CD14-positive monocyte (primary cell): ENCODE measurements around the gene CTCFL. TPM values are rescaled to one million over a fixed set of nuclear protein-coding genes. Genes with fewer than 3 reads are reported as not detected.

Experiments
- DNase-seq, 3 donors: peaks; one replicate each; pipeline ENCODE4 v3.0.0-alpha.2; 2011 to 2022
- H2AFZ ChIP-seq: 2 replicates; pipeline ENCODE4 v1.6.0; 2012; ENCODE audit warnings: mild to moderate bottlenecking, low read depth, low read length, inconsistent platforms; ENCODE audit not compliant: insufficient read depth, poor library complexity, severe bottlenecking
- H3K27ac ChIP-seq, 2 donors: 1 replicate in 1 of 2; 2 replicates in 1 of 2; pipeline ENCODE4 v1.5.1; 2012 to 2013; ENCODE audit warnings: low read length in 2 of 2, control low read depth in 1 of 2, inconsistent platforms in 1 of 2, low read depth in 1 of 2, mild to moderate bottlenecking in 1 of 2
- H3K27me3 ChIP-seq, 2 donors: one replicate each; pipeline versions ENCODE4 v1.6.0 to v1.6.1; 2011 to 2013; ENCODE audit warnings: low read length in 2 of 2; ENCODE audit not compliant: control insufficient read depth in 2 of 2, insufficient read depth in 2 of 2
- H3K36me3 ChIP-seq, 2 donors: replicated peaks in 1 of 2; 1 replicate in 1 of 2; 2 replicates in 1 of 2; pipeline versions ENCODE4 v1.5.1 to v1.6.1; 2012 to 2013; ENCODE audit warnings: low read length in 2 of 2, control low read depth in 1 of 2, inconsistent platforms in 1 of 2, mild to moderate bottlenecking in 1 of 2; ENCODE audit not compliant: insufficient read depth in 2 of 2, control insufficient read depth in 1 of 2
- H3K4me1 ChIP-seq, 2 donors: 1 replicate in 1 of 2; 2 replicates in 1 of 2; pipeline versions ENCODE4 v1.5.1 to v1.6.1; 2012 to 2013; ENCODE audit warnings: low read length in 2 of 2, control low read depth in 1 of 2, inconsistent platforms in 1 of 2, mild to moderate bottlenecking in 1 of 2, moderate library complexity in 1 of 2; ENCODE audit not compliant: insufficient read depth in 2 of 2, control insufficient read depth in 1 of 2
- H3K4me2 ChIP-seq: replicated peaks from 2 replicates; pipeline ENCODE3; 2012; ENCODE audit warnings: low read length, moderate library complexity, mild to moderate bottlenecking; ENCODE audit not compliant: poor library complexity, severe bottlenecking; ENCODE audit errors: extremely low read depth
- H3K4me3 ChIP-seq, 3 experiments: fragments of 200-600 bp in 1 of 3; sonication (generic) in 1 of 3; replicated peaks in 1 of 3; 1 replicate in 2 of 3; 2 replicates in 1 of 3; pipeline ENCODE4 v1.5.1; 2011 to 2013; ENCODE audit warnings: low read length in 3 of 3, mild to moderate bottlenecking in 3 of 3, control low read depth in 2 of 3, low read depth in 2 of 3, inconsistent platforms in 1 of 3, moderate library complexity in 1 of 3
- H3K79me2 ChIP-seq: 2 replicates; pipeline ENCODE4 v1.6.0; 2012; ENCODE audit warnings: mild to moderate bottlenecking, control low read depth, inconsistent platforms, low read length, moderate library complexity; ENCODE audit not compliant: insufficient read depth
- H3K9ac ChIP-seq: 2 replicates; pipeline ENCODE4 v1.6.0; 2017; ENCODE audit warnings: low read length, mild to moderate bottlenecking; ENCODE audit not compliant: insufficient read depth, poor library complexity, severe bottlenecking
- H3K9me3 ChIP-seq, 2 donors: replicated peaks in 1 of 2; 1 replicate in 1 of 2; 2 replicates in 1 of 2; pipeline versions ENCODE4 v1.5.1 to v1.6.1; 2012 to 2013; ENCODE audit warnings: low read length in 2 of 2, control low read depth in 1 of 2; ENCODE audit not compliant: control insufficient read depth in 1 of 2, insufficient read depth in 1 of 2
- H4K20me1 ChIP-seq: 2 replicates; pipeline ENCODE4 v1.6.0; 2012; ENCODE audit warnings: mild to moderate bottlenecking, low read length, control low read depth, moderate library complexity; ENCODE audit not compliant: insufficient read depth
- H3K27ac Mint-ChIP-seq, 7 donors: one replicate each; pipeline ENCODE4 v1.8.0; 2020; ENCODE audit warnings: mild to moderate bottlenecking in 7 of 7, mixed read lengths in 7 of 7, moderate library complexity in 6 of 7, inconsistent platforms in 2 of 7
- H3K27me3 Mint-ChIP-seq, 3 donors: one replicate each; pipeline ENCODE4 v1.8.0; 2021 to 2022; ENCODE audit warnings: low read depth in 3 of 3, mild to moderate bottlenecking in 3 of 3, mixed read lengths in 3 of 3, moderate library complexity in 3 of 3, inconsistent platforms in 1 of 3
- H3K36me3 Mint-ChIP-seq, 2 donors: one replicate each; pipeline ENCODE4 v1.8.0; 2020; ENCODE audit warnings: mixed read lengths in 2 of 2, inconsistent platforms in 1 of 2, mild to moderate bottlenecking in 1 of 2
- H3K4me1 Mint-ChIP-seq: one replicate; pipeline ENCODE4 v1.8.0; 2020; ENCODE audit warnings: mild to moderate bottlenecking, mixed read lengths
- H3K4me3 Mint-ChIP-seq, 2 donors: one replicate each; pipeline ENCODE4 v1.8.0; 2020; ENCODE audit warnings: mild to moderate bottlenecking in 2 of 2, mixed read lengths in 2 of 2, moderate library complexity in 1 of 2
- H3K9me3 Mint-ChIP-seq, 7 donors: one replicate each; pipeline ENCODE4 v1.8.0; 2020 to 2022; ENCODE audit warnings: mixed read lengths in 7 of 7, mild to moderate bottlenecking in 6 of 7, moderate library complexity in 6 of 7, inconsistent platforms in 2 of 7
- CTCF ChIP-seq: fragments of 200-600 bp; IDR thresholded peaks from one replicate; pipeline ENCODE4 v1.8.0; 2022; ENCODE audit warnings: antibody characterized with exemption, mild to moderate bottlenecking
- WGBS: methylation state at CpG from one replicate; pipeline ENCODE4 v1.1.5; 2013; ENCODE audit warnings: missing lambda C conversion rate; ENCODE audit not compliant: insufficient coverage; 5-methylcytosine and 5-hydroxymethylcytosine counted together
- intact Hi-C, 2 donors: fragments of 100-400 bp; cut with micrococcal nuclease; formaldehyde crosslinking; loops; one replicate each; pipeline versions ENCODE4 v1.15.0 to v1.15.1; 2023
- polyA plus RNA-seq, 3 donors: library from polyadenylated mRNA; depleted of rRNA in 1 of 3; unstranded in 2 of 3; stranded (reverse) in 1 of 3; fragments of 300-500 nt in 2 of 3; fragments of >200 nt in 1 of 3; fragmentation: Illumina TruSeq in 2 of 3; gene quantifications; 1 replicate in 2 of 3; 2 replicates in 1 of 3; pipeline ENCODE4 v1.2.3, GENCODE V29; 2012 to 2021

Gene CTCFL
- polyA plus RNA-seq, 3 donors, result not detected

- Histone ChIP-seq H3K36me3 (no peaks in the 10 kb centered on the region), H3K9me3 (no peaks in the 10 kb centered on the region), H3K27ac (peak overlapping the region; percentile 73 to 80), H3K4me2 (no peak overlapping the region), H3K4me3 (no peak overlapping the region), H4K20me1 (no peaks in the 10 kb centered on the region), H3K4me1 (peaks cover 50 to 52% of the 10 kb centered on the region in 2 donors), H3K9ac (no peak overlapping the region), H3K79me2 (no peaks in the 10 kb centered on the region), H3K27me3 (no peaks in the 10 kb centered on the region), H2AFZ (no peak overlapping the region)
- 98% methylated on average over 7 of the region's 8 CpGs for WGBS
- peaks cover 0 to 2% of the 10 kb centered on the region in 2 donors for H3K36me3 Mint-ChIP-seq
- H3K4me1 Mint-ChIP-seq, result peaks cover 49% of the 10 kb centered on the region
- H3K4me3 Mint-ChIP-seq, result no peak overlapping the region
- peak overlapping the region in 4 of 7 donors; percentile 53 to 94 (median 84) for H3K27ac Mint-ChIP-seq
- H3K9me3 Mint-ChIP-seq, result peaks cover 0 to 3% (median 0%) of the 10 kb centered on the region in 7 donors
- intact Hi-C loops, result no loop called here
- no peak for TF ChIP-seq CTCF
- no peak for DNase-seq
- peaks cover 0 to 8% (median 4%) of the 10 kb centered on the region in 3 donors for H3K27me3 Mint-ChIP-seq
These were observed 59.5 kb downstream of the CTCFL start for GRCh38 chr20:57465486-57465885.

- peaks cover 0 to 3% (median 0%) of the 10 kb centered on the region in 7 donors for H3K9me3 Mint-ChIP-seq
- peaks cover 55 to 56% of the 10 kb centered on the region in 2 donors for H3K4me1 ChIP-seq
- H3K27me3 Mint-ChIP-seq, result peaks cover 0 to 4% (median 3%) of the 10 kb centered on the region in 3 donors
- H3K4me3 Mint-ChIP-seq, result no peak overlapping the region
- H3K36me3 ChIP-seq, result no peaks in the 10 kb centered on the region
- no peak overlapping the region for H3K9ac ChIP-seq
- DNase-seq, result peak; percentile 83 to 87 (median 84)
- H3K79me2 ChIP-seq, result no peaks in the 10 kb centered on the region
- H3K27me3 ChIP-seq, result no peaks in the 10 kb centered on the region
- no peak overlapping the region for H3K4me2 ChIP-seq
- no peaks in the 10 kb centered on the region for H3K9me3 ChIP-seq
- peaks cover 53% of the 10 kb centered on the region for H3K4me1 Mint-ChIP-seq
- H4K20me1 ChIP-seq, result no peaks in the 10 kb centered on the region
- H3K36me3 Mint-ChIP-seq, result peaks cover 0 to 2% of the 10 kb centered on the region in 2 donors
- H3K27ac ChIP-seq, result peak overlapping the region; percentile 73 to 80
- H3K4me3 ChIP-seq, result no peak overlapping the region
- peak; percentile 84 for TF ChIP-seq CTCF
- H2AFZ ChIP-seq, result no peak overlapping the region
- peak overlapping the region; percentile 77 to 94 (median 90) for H3K27ac Mint-ChIP-seq
- 73% methylated on average over 13 of the region's 13 CpGs for WGBS
- intact Hi-C loops, result no loop called here
These were observed 60.2 kb downstream of the CTCFL start for GRCh38 chr20:57464642-57465211.
